GM18498 (cell line): ENCODE results near the gene TTC22.
"Not testable (repeated sequence)": the region's sequence is repeated elsewhere in the genome, so short reads cannot be mapped to it uniquely, and the experiment has no call there.

ENCODE experiments used
- ATAC-seq: cut with Tn5 transposase; IDR thresholded peaks from one replicate; pipeline ENCODE4 v1.9.1; 2021; ENCODE audit warnings: mild to moderate bottlenecking, moderate library complexity; ENCODE audit not compliant: unreplicated experiment

The TTC22 gene

DNA sequence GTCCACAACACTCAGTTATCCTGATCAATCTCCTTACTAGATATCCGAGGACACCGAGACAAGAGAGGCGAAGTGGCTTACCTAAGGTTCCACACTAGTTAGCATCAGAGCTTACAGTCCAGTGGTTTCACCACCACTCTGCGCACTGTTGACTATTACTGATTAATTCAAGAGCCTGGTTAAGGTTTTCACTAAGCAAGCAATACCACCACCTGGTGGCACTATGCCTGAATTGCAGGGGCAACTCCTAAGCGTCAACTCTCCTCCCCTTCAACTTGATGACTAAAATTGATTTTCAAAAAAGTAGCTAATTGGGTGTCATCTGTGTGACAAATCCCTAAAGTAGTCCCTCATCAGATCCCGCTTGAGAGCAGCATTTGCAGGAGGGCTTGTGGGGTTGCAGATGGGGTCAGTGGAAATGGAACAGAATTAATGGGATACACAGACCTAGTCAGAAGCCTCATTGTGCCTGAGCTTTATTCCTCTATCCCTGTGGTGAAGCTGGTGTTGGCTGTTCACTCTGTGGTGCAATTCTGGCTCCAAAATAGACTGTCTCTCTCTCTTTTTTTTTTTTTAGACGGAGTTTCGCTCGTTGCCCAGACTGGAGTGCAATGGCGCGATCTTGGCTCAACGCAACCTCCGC, 9.1 kb downstream of the TTC22 start:
- no peak for ATAC-seq

DNA sequence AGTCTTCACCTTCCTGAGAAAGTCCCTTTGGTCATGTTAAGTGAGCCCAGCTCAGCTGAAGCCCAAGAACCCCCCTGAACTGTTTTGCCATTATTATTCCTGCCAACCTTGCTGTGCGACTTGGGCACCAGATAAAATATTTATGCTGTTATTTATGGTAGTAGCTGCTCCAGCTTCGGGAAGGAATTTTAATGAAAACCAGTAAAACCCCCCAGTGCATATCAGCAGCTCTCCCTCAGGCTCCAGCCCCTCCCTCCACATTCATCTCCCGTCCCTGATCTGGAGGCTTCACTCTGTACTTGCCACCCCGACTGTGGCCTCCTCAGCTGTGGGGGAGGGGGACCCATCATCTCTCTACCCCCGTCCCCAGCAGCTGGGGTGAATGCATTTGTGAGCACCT, 12.7 kb downstream of the TTC22 start:
- no peak for ATAC-seq

GRCh38 chr1:54787604-54788003, 13.5 kb downstream of the TTC22 start:
- ATAC-seq: no peak

- ATAC-seq: no peak
Measured at GRCh38 chr1:54786778-54787177, 14.3 kb downstream of the TTC22 start.

GRCh38 chr1:54784066-54784465, 17.1 kb downstream of the TTC22 start:
- ATAC-seq: no peak

- no peak for ATAC-seq
Measured at GRCh38 chr1:54782588-54782987, 18.5 kb downstream of the TTC22 start.

GRCh38 chr1:54782156-54782555, 19.0 kb downstream of the TTC22 start:
- no peak for ATAC-seq

- ATAC-seq: no peak
Measured at GRCh38 chr1:54781023-54781723, 19.9 kb downstream of the TTC22 start.

DNA sequence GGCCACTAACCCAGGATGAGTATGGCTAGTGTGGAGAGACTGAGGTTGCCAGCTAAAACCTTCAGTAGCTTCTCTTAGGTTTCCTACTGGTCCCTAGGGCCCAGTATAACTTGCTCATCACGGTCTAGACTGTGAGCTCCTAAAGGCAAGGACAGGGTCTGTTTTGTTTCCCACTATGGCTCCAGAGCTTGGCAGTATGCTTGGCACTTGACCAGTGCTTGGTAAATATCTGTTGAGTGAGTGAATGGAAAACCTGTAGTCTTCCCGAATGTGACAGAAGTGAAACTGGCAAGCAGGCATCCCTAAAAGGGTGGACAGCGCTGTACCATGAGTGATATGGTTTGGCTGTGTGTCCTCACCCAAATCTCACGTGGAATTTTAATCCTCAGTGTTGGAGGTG, 23.7 kb downstream of the TTC22 start:
- ATAC-seq: no peak

DNA sequence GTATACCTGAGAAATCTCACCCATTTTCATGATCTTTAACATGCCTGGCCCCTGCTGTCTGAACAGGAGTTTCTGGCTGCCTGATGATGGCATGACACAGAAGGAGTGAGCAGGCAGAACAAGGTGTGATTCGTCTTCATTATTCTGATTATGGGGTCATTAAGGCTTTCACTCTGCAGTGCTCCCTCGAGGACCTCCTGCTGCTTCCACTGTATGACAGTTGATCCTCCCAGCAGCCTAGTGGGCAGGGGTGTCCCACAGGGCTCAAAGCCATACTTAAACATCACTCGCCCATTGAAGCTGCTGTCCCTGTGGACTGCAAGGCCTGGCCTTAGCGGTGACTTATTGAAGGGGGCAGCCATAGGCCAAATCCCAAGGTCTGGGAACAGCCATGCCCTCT, 24.1 kb downstream of the TTC22 start:
- ATAC-seq: no peak

DNA sequence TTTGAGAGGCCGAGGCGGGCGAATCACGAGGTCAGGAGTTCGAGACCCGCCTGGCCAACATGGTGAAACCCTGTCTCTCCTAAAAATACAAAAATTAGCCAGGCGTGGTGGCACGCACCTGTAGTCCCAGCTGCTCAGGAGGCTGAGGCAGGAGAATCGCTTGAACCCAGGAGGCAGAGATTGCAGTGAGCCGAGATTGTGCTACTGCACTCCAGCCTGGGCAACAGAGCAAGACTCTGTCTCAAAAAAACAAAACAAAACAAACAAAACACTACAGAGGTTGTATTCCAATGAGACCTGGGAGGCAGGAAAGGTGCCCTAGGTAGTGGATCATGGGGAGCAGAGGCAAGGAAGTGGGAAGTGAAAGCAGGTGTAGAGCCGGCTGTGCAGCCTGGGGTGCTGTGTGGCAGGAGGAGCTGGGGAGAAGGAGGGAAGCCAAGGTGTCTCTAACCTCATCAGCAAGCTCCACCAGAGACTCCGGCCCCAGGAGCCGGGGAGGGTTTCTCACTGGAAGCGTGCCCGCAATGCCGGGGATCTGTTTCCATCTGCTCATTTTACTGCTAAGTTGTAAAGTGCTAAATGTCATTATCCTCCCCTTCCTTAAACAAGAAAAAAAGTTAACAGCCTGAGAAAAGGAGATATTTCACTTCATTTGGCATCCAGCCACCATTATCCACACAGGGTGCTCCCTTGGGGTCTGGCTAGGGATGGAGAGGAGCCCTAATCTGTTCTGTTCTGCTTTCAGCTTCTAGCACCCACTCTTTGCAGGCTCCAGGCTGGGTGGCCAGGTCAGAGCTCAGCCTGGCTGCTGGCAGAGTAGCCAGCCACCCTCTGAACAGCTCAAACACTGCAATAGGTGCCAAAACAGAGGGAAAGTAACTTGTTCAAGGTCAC, 25.0 kb downstream of the TTC22 start:
- ATAC-seq: not testable (repeated sequence)

DNA sequence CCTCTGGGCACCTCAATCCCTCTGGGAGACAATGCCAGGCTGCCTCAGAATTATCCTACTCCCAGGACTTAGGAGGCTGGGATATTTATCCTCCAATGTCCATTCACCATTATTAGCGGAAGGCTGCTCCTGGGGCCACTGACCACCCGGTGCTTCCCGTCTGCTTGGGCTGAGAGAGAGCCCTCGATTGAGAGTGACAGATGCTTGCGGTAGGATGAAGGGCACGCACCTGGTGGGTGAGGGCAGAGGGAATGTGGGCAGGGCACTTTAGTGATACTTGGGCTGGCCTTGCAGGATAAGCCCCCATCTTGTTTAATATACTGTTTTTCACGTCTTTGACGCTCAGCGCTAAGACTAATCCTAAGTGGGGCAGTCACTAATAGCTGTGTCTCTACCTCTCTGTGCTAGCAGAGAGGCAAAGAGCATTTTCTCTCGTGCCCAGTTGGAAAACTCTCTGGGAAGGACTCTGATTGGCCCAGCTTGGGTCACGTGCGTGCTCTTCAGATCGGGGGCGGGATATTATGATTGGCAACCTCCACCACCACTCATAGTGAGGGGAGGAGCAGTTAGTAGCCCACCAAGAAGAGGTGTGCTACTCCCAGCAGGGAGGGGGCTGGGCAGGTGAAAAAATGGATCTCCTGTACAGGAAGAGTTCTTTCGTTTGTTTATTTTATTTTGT, 26.2 kb downstream of the TTC22 start:
- ATAC-seq: no peak

DNA sequence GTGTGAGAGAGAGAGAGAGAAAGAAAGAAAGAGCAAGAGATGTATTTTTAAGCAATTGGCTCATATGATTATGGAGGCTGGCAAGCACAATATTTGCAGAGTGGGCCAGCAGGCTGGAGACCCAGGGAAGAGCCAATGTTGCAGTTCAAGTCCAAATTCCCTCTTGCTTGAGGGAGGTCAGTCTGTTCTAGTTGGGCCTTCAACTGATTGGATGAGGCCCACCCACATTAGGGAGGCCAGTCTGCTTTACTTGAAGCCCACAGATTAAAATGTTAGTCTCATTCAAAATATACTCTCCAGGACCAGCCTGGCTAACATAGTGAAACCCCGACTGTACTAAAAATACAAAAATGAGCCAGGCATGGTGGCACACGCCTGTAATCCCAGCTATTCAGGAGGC, 28.2 kb downstream of the TTC22 start:
- ATAC-seq: no peak

DNA sequence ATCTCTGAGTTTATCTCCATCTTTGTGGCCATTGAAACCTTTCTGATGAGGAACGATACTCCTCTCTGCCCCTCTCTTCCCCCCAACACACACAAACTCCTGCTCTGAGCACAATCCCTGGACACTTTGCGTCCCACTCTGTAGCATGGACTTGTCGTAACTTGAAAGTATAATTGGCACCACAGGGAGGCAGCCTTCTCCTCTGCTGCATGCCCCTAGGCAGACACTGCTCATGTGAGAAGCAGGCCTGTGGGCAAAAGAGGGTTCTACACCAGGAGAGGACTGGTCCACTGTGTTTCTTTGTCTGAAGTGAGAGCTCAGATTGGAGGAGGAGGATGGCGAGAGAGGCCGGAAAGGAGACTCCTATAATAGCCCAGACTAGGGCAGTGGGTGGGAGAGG, 33.0 kb downstream of the TTC22 start:
- ATAC-seq: no peak

DNA sequence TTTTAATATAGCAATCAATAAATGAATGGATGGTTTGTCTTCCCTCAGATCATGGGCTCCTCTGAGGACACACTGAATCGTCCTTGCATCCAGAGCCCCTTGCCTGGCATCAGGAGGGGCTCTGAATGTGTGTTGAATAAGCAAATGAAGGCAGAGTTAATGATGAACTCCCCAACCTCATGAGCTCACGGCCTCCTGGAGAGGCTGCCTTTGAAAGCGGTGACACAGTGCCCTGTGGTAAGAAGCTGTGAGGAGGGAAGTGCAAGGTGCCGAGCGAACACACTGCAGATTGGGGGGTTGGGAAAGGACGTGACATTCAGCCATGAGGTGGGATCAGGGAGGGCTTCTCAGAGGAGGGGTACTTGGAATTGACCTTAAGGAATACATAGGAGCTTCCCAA, 33.6 kb downstream of the TTC22 start:
- ATAC-seq: no peak

GRCh38 chr1:54766726-54767125, 34.4 kb downstream of the TTC22 start:
- no peak for ATAC-seq

GRCh38 chr1:54764922-54765561, 36.1 kb downstream of the TTC22 start:
- peak; percentile 18 for ATAC-seq

GRCh38 chr1:54764133-54764921, 36.8 kb downstream of the TTC22 start, which contains the start of gene PARS2:
Gene PARS2, minus strand, starts transcription at chr1:54764523. Its CDS starts 5,362 bp downstream, at chr1:54759161.
- ATAC-seq: peak; percentile 98

- no peak for ATAC-seq
Measured at GRCh38 chr1:54763816-54764132, 37.3 kb downstream of the TTC22 start.
